SK-N-SH (cell line): ENCODE data around the gene ARHGEF40.

Source experiments
- CHD2 ChIP-seq: fragments of 150-350 bp; IDR thresholded peaks from 2 replicates; pipeline ENCODE4 v1.6.1; 2018; ENCODE audit warnings: low read length; ENCODE audit not compliant: partially characterized antibody
- EZH2phosphoT487 ChIP-seq: fragments of 200-600 bp; sonication (generic); IDR thresholded peaks from 2 replicates; pipeline ENCODE4 v1.6.1; 2017; ENCODE audit warnings: low read depth, mixed run types, mild to moderate bottlenecking, antibody characterized with exemption, moderate library complexity, borderline replicate concordance
- NRF1 ChIP-seq: IDR thresholded peaks from 2 replicates; pipeline ENCODE4 v1.6.1; 2012; ENCODE audit warnings: low read depth, mild to moderate bottlenecking, low read length
- POLR2AphosphoS5 ChIP-seq: IDR thresholded peaks from 2 replicates; pipeline ENCODE4 v1.6.1; 2012; ENCODE audit warnings: low read depth, low read length
- SIN3A ChIP-seq: IDR thresholded peaks from 2 replicates; pipeline ENCODE4 v1.6.1; 2012; ENCODE audit warnings: low read depth, mild to moderate bottlenecking, low read length, moderate library complexity, borderline replicate concordance
- TAF1 ChIP-seq: IDR thresholded peaks from 2 replicates; pipeline ENCODE4 v1.6.1; 2012; ENCODE audit warnings: low read depth, mild to moderate bottlenecking, low read length, moderate library complexity, borderline replicate concordance
- TF ChIP-seq, protein P1 (sequence below): fragments of 200-600 bp; sonication (generic); IDR thresholded peaks from 2 replicates; pipeline ENCODE4 v1.6.1; 2017; ENCODE audit warnings: antibody characterized with exemption, mild to moderate bottlenecking, moderate library complexity

DNA sequence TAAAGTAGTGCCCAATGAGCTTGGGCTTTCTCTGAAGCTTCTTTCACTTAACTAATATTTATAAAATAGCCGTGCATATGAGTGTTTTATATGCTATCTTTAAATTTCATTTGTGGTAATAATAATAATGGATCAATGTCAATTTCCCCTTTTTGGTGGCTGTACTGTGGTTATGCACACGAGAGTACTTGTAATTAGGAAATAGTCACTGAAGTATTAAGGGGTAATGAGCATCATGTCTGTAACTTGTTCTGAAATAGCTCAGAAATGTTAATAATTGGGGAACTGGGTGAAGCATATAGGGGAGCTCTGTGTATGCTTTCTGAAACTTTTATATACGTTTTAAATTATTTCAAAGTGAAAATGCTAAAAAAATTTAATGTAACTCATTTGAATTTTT lies 19.5 kb upstream of the ARHGEF40 start:
- TF ChIP-seq, protein P1, sequence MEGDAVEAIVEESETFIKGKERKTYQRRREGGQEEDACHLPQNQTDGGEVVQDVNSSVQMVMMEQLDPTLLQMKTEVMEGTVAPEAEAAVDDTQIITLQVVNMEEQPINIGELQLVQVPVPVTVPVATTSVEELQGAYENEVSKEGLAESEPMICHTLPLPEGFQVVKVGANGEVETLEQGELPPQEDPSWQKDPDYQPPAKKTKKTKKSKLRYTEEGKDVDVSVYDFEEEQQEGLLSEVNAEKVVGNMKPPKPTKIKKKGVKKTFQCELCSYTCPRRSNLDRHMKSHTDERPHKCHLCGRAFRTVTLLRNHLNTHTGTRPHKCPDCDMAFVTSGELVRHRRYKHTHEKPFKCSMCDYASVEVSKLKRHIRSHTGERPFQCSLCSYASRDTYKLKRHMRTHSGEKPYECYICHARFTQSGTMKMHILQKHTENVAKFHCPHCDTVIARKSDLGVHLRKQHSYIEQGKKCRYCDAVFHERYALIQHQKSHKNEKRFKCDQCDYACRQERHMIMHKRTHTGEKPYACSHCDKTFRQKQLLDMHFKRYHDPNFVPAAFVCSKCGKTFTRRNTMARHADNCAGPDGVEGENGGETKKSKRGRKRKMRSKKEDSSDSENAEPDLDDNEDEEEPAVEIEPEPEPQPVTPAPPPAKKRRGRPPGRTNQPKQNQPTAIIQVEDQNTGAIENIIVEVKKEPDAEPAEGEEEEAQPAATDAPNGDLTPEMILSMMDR, result no peak
- TF ChIP-seq POLR2AphosphoS5 (no peak), EZH2phosphoT487 (no peak), SIN3A (no peak), CHD2 (no peak), NRF1 (no peak), TAF1 (no peak)
